SU-DHL-6 (cell line): ENCODE results near the gene PTPRG.

Experiments used
- H2AFZ ChIP-seq: fragments of 200-600 bp; sonication (generic); 2 replicates; pipeline ENCODE4 v1.6.1; 2014; ENCODE audit warnings: low read depth, mild to moderate bottlenecking, moderate library complexity, mixed read lengths, antibody characterized with exemption, low read length; ENCODE audit not compliant: severe bottlenecking
- H3F3A ChIP-seq: fragments of 200-600 bp; shearing (Covaris generic); 2 replicates; pipeline ENCODE4 v1.6.0; 2016; ENCODE audit warnings: antibody characterized with exemption, mild to moderate bottlenecking; ENCODE audit not compliant: insufficient read depth
- H3K27ac ChIP-seq: fragments of 200-600 bp; sonication (generic); 2 replicates; pipeline ENCODE4 v1.5.1; 2016; ENCODE audit warnings: low read depth, mild to moderate bottlenecking, low read length, moderate library complexity, mixed read lengths
- H3K27me3 ChIP-seq: fragments of 200-600 bp; sonication (generic), shearing (Covaris generic); 2 replicates; pipeline ENCODE4 v1.6.0; 2014; ENCODE audit warnings: mild to moderate bottlenecking, low read length
- H3K36me3 ChIP-seq: fragments of 200-600 bp; sonication (generic); 2 replicates; pipeline ENCODE4 v1.6.1; 2014; ENCODE audit warnings: mild to moderate bottlenecking, low read length, mixed read lengths
- H3K4me2 ChIP-seq: fragments of 300-600, 200-600 bp; shearing (Covaris generic), sonication (generic); 2 replicates; pipeline ENCODE4 v1.6.0; 2014; ENCODE audit warnings: low read length, low read depth, mild to moderate bottlenecking; ENCODE audit not compliant: poor library complexity, severe bottlenecking
- H3K4me3 ChIP-seq: fragments of 200-600 bp; sonication (generic); 2 replicates; pipeline ENCODE4 v1.5.1; 2014; ENCODE audit warnings: antibody characterized with exemption, low read length, mild to moderate bottlenecking, mixed read lengths; ENCODE audit not compliant: insufficient read depth, poor library complexity, severe bottlenecking
- H3K79me2 ChIP-seq: fragments of 200-600 bp; sonication (generic); 2 replicates; pipeline ENCODE4 v1.6.1; 2014; ENCODE audit warnings: mild to moderate bottlenecking, low read length, moderate library complexity; ENCODE audit not compliant: insufficient read depth
- H3K9ac ChIP-seq: fragments of 200-600 bp; sonication (generic); 2 replicates; pipeline ENCODE4 v1.7.0; 2014; ENCODE audit warnings: mild to moderate bottlenecking, low read length
- H3K9me2 ChIP-seq: fragments of 200-600 bp; sonication (generic); replicated peaks from 2 replicates; pipeline ENCODE4 v1.6.1; 2014; ENCODE audit warnings: low read length; ENCODE audit not compliant: insufficient read depth
- H3K9me3 ChIP-seq: fragments of 200-600 bp; sonication (generic); 2 replicates; pipeline ENCODE4 v1.6.1; 2014; ENCODE audit warnings: low read length, mixed read lengths; ENCODE audit not compliant: insufficient read depth
- H4K20me1 ChIP-seq: fragments of 200-600 bp; sonication (generic); 2 replicates; pipeline ENCODE4 v1.6.1; 2014; ENCODE audit warnings: low read depth, mild to moderate bottlenecking, antibody characterized with exemption, low read length, moderate library complexity, mixed read lengths
- EZH2phosphoT487 ChIP-seq: fragments of 200-600 bp; sonication (generic), shearing (Covaris generic); conservative IDR thresholded peaks from 2 replicates; pipeline ENCODE4 v1.6.1; 2018; ENCODE audit warnings: mild to moderate bottlenecking, antibody characterized with exemption, low read length, moderate library complexity, mixed read lengths
- TF ChIP-seq, protein P1 (sequence below): fragments of 200-600 bp; sonication (generic); IDR thresholded peaks from one replicate; pipeline ENCODE4 v1.5.1; 2017; ENCODE audit warnings: antibody characterized with exemption, mild to moderate bottlenecking, low read length, moderate library complexity; ENCODE audit not compliant: insufficient read depth, poor library complexity, severe bottlenecking

Gene PTPRG

DNA sequence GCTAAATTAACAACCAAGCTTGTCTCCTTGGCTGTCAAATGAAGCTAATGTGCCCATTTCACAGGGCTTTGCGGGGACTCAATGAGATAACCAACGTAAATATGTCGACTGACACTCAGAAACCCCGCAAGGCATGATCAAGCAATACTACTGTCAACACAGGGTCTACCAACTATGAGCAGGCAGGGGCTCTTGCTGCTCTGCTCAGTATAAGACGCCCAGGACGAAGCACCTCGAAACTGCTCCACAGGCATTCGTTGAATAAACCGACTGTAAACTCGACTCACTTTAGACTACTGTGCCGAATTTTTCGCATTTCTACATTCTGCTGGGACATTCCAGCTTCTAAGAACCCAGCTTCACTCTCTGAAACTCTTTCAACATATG is 757.0 kb downstream of the PTPRG start:
- Histone ChIP-seq H2AFZ (no peak overlapping the region), H3K9me2 (no peaks in the 10 kb centered on the region), H3K36me3 (no peaks in the 10 kb centered on the region), H4K20me1 (no peaks in the 10 kb centered on the region), H3F3A (no peaks in the 10 kb centered on the region), H3K4me2 (no peak overlapping the region), H3K4me3 (no peak overlapping the region), H3K27ac (no peak overlapping the region), H3K27me3 (no peaks in the 10 kb centered on the region), H3K9me3 (no peaks in the 10 kb centered on the region), H3K9ac (no peak overlapping the region), H3K79me2 (no peaks in the 10 kb centered on the region)
- TF ChIP-seq, protein P1, sequence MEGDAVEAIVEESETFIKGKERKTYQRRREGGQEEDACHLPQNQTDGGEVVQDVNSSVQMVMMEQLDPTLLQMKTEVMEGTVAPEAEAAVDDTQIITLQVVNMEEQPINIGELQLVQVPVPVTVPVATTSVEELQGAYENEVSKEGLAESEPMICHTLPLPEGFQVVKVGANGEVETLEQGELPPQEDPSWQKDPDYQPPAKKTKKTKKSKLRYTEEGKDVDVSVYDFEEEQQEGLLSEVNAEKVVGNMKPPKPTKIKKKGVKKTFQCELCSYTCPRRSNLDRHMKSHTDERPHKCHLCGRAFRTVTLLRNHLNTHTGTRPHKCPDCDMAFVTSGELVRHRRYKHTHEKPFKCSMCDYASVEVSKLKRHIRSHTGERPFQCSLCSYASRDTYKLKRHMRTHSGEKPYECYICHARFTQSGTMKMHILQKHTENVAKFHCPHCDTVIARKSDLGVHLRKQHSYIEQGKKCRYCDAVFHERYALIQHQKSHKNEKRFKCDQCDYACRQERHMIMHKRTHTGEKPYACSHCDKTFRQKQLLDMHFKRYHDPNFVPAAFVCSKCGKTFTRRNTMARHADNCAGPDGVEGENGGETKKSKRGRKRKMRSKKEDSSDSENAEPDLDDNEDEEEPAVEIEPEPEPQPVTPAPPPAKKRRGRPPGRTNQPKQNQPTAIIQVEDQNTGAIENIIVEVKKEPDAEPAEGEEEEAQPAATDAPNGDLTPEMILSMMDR, result no peak
- TF ChIP-seq EZH2phosphoT487, result no peak

DNA sequence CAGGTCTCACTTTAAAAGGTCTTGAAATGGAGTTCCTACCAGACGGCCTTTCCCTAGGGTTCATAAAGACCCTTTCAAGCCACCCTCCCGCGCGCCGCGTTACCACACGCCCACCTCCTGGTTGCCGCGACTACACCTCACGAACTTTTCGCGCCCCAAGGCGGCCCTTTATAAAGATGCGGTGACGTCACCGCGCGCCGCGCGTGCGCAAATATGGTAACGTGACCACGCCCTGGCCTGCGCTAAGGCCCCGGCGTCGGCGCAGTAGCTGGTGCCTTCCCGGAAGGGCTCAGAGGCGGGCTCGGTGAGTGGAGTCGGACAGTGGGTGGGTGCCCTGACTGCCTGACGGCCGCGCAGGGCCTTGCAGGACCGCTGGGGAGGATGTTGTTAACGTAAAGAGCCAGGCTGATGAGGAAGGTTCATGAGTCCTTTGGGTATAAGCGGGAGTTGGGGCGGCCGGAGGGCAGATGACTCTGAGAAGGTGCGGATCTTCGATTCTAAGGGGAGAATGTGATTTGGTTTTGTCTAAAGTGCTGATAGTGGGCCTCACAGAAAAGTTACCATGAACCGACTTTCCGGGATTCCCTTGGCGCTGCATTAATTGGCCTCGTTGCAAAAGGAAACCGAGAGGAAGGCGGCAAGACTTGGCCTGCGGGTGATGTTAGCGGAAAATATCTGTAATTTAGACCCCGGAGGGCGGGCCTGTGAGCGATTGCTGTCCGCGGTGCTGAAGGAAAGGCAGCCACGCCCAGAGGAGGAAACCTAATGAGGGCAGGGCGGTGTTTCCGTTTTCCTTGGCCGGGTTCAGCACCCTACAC is 757.6 kb downstream of the PTPRG start:
- Histone ChIP-seq H3K27ac (no peak overlapping the region), H3K9ac (no peak overlapping the region), H4K20me1 (no peaks in the 10 kb centered on the region), H3K4me2 (no peak overlapping the region), H2AFZ (no peak overlapping the region), H3K9me3 (no peaks in the 10 kb centered on the region), H3K27me3 (no peaks in the 10 kb centered on the region), H3F3A (no peaks in the 10 kb centered on the region), H3K4me3 (no peak overlapping the region), H3K9me2 (no peaks in the 10 kb centered on the region), H3K79me2 (no peaks in the 10 kb centered on the region), H3K36me3 (no peaks in the 10 kb centered on the region)
- TF ChIP-seq, protein P1, result no peak
- TF ChIP-seq EZH2phosphoT487, result no peak

DNA sequence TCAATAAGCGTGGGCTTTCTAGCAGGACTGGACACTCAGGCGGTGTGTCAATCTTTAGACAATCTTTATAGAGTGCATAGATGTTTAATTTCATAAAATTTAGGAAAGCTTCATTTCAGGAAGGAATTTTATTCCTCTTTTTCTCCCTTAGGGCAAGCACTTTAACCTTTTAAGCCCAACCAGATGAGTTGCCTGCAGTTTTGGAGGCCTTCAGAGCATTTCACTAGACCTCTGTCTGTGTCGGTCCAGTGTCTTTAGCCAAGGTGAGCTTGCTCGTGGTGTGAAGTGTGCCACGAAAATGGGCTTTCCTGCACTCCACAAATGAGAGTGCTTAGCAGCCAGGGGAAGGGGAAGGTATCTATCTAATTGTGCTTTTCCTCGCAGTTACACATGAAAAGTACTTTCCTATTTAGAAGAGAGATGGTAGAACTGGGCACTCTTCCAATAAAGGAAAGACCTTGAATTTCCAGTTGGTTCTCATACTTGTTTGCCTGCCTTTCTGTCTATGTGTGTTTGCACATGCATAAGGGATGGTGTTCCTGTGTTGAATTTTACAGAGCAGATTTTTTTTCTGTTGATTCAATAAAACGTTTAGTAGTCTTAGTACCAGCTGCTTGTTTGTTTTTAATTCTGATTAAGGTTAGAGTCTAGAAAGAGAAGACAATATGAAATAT is 758.3 kb downstream of the PTPRG start:
- Histone ChIP-seq H3K36me3 (no peaks in the 10 kb centered on the region), H3K9me3 (no peaks in the 10 kb centered on the region), H3K9ac (no peak overlapping the region), H3K27me3 (no peaks in the 10 kb centered on the region), H3K4me2 (no peak overlapping the region), H4K20me1 (no peaks in the 10 kb centered on the region), H2AFZ (no peak overlapping the region), H3K79me2 (no peaks in the 10 kb centered on the region), H3F3A (no peaks in the 10 kb centered on the region), H3K27ac (no peak overlapping the region), H3K4me3 (no peak overlapping the region), H3K9me2 (no peaks in the 10 kb centered on the region)
- TF ChIP-seq, protein P1, result no peak
- no peak for TF ChIP-seq EZH2phosphoT487
